Ovary (tissue), 3 donors: ENCODE measurements around the gene ZNF281.

Experiments used
- EP300 ChIP-seq: sonication (generic); formaldehyde crosslinking; IDR thresholded peaks from one replicate; pipeline ENCODE4 v1.6.1; 2017; ENCODE audit warnings: antibody characterized with exemption
- TF ChIP-seq, protein P1 (sequence below), 3 donors: fragments of 450-650 bp in 2 of 3; fragments of 200-600 bp in 1 of 3; IDR thresholded peaks; one replicate each; pipeline versions ENCODE4 v1.5.1 to v1.8.0; 2016 to 2022; ENCODE audit warnings: antibody characterized with exemption in 3 of 3, mild to moderate bottlenecking in 1 of 3
- donor health status: DM: no; HTN: no; CAD: no.

DNA sequence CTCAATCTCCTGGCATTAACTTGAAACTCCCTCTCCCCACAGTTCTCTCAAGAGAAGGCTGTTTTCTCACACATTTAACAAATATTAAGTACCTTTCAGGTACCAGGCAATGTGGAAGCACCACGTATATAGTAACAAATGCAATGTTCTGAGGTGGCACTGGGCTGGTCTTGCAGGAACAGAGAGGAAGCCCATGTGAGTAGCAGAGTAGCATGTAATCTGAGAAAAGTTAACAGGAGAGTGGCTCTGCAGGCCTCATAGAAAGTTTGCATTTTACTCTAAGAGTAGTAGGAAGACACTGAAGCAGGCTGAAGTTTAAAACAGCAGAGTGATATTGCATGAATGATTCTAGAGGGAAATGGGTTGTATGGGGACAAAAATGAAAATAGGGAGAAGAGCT lies 21.0 kb downstream of the ZNF281 start:
- TF ChIP-seq, protein P1, sequence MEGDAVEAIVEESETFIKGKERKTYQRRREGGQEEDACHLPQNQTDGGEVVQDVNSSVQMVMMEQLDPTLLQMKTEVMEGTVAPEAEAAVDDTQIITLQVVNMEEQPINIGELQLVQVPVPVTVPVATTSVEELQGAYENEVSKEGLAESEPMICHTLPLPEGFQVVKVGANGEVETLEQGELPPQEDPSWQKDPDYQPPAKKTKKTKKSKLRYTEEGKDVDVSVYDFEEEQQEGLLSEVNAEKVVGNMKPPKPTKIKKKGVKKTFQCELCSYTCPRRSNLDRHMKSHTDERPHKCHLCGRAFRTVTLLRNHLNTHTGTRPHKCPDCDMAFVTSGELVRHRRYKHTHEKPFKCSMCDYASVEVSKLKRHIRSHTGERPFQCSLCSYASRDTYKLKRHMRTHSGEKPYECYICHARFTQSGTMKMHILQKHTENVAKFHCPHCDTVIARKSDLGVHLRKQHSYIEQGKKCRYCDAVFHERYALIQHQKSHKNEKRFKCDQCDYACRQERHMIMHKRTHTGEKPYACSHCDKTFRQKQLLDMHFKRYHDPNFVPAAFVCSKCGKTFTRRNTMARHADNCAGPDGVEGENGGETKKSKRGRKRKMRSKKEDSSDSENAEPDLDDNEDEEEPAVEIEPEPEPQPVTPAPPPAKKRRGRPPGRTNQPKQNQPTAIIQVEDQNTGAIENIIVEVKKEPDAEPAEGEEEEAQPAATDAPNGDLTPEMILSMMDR (IDR thresholded peaks at IDR 0.05): no peak
- TF ChIP-seq EP300: no peak
